ENCODE measurements around the gene RIN3. TPM values are rescaled to one million over a fixed set of nuclear protein-coding genes. Genes with fewer than 3 reads are reported as not detected.

The RIN3 gene
- total RNA-seq, 2 donors from 2014 or later, result 47.4 to 54.2 TPM

DNA sequence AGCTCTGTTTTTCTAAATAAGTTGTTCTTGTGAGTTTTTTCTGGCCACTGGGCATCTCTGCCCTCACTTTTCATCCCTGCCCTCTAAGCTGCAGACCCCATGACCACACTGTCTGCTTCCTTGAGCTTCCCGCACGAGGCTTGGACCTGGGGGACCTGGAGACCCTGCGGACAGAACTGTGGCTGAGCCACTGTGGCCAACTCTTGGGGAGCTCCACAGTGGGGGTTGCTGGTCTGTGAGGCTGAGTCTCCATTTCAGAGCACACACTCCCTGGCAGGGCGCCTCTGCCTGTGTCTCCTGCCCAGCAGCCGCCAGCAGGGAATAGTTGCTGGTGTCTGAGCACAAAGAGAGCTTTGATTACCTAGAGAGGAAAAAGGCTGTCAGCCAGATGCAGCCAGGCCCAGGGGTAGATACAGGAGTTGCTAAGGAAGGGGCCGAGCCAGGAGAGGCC is 13.1 kb upstream of the RIN3 start:
- DNase-seq (ENCODE audit: low spot score) (no peak), ATAC-seq (ENCODE audit: insufficient number of reproducible peaks, low FRiP score, low read depth) (no peak)
- TF ChIP-seq, protein P1, sequence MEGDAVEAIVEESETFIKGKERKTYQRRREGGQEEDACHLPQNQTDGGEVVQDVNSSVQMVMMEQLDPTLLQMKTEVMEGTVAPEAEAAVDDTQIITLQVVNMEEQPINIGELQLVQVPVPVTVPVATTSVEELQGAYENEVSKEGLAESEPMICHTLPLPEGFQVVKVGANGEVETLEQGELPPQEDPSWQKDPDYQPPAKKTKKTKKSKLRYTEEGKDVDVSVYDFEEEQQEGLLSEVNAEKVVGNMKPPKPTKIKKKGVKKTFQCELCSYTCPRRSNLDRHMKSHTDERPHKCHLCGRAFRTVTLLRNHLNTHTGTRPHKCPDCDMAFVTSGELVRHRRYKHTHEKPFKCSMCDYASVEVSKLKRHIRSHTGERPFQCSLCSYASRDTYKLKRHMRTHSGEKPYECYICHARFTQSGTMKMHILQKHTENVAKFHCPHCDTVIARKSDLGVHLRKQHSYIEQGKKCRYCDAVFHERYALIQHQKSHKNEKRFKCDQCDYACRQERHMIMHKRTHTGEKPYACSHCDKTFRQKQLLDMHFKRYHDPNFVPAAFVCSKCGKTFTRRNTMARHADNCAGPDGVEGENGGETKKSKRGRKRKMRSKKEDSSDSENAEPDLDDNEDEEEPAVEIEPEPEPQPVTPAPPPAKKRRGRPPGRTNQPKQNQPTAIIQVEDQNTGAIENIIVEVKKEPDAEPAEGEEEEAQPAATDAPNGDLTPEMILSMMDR (IDR thresholded peaks at IDR 0.05), result no peak
- H3K4me3 ChIP-seq, result no peak overlapping the region
- no peaks in the 10 kb centered on the region for H3K36me3 ChIP-seq
- no peak overlapping the region for H3K27ac ChIP-seq
- H3K4me1 ChIP-seq (ENCODE audit: control insufficient read depth in 1 of 2, low read depth in 2 of 2), result peaks cover 6 to 8% of the 10 kb centered on the region in 2 donors
- H3K27me3 ChIP-seq (replicated peaks; ENCODE audit: insufficient read depth), result no peaks in the 10 kb centered on the region
- no peaks in the 10 kb centered on the region for H3K9me3 ChIP-seq

DNA sequence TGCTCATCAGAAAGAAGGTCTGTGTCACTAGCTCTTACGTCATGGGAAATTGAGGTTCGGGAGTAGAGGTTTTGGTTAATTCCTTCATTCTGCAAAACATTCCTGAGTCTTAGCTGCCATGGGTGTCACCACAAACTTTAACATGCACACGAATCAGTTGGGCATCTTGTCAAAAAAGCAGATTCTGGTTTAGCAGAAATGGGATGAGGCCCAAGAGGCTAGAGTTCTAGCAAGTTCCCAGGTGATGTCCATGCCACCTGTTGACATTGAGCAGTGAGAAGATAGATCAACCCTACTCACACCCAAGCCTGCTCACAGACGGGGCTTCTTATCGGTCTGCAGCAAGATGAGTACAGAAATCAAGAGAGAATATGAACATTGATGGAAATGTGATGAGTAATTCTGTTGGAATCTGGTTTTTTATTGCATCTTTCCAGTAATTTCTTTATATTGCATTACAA is 11.7 kb upstream of the RIN3 start:
- no peaks in the 10 kb centered on the region for H3K36me3 ChIP-seq
- H3K27ac ChIP-seq, result no peak overlapping the region
- no peak overlapping the region for H3K4me3 ChIP-seq
- H3K9me3 ChIP-seq, result no peaks in the 10 kb centered on the region
- ATAC-seq (ENCODE audit: insufficient number of reproducible peaks, low FRiP score, low read depth) (no peak), DNase-seq (ENCODE audit: low spot score) (no peak)
- TF ChIP-seq, protein P1 (IDR thresholded peaks at IDR 0.05), result no peak
- no peaks in the 10 kb centered on the region for H3K27me3 ChIP-seq (replicated peaks; ENCODE audit: insufficient read depth)
- peaks cover 6 to 8% of the 10 kb centered on the region in 2 donors for H3K4me1 ChIP-seq (ENCODE audit: control insufficient read depth in 1 of 2, low read depth in 2 of 2)

DNA sequence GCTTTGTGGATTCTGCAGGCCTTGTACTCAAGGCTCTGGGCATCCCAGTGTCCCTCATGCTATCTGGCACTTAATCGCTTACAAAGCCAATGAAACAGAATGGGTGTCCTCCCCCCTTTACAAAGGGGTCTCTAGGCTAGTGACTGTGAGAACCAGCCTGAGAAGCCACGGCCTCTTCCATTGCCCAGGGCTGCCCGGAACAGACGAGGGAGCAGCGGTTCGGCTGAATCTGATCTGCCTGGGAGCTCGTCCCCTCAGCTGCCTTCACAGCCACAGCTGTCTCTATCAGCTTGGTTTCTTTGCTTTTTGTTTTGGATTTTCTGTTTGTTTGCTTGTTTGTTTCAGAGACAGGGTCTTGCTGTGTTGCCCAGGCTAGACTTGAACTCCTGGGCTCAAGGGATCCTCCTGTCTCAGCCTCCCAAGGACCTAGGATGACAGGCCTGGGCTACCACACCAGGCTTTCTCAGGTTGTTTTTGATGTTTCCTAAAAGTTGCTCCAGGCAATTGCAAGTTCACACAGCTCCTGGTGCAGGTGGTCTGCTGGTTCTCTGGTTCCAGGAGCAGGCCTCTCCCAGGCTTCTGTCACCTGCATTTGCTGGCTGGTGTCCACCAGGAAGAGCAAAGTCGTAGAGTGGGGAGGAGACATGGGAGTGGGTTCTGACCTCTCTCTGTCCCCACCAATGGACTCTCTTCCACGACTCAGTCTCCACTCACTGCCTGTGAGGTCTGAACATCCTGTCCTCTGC is 10.9 kb upstream of the RIN3 start:
- H3K4me1 ChIP-seq (ENCODE audit: control insufficient read depth in 1 of 2, low read depth in 2 of 2), result peaks cover 6 to 8% of the 10 kb centered on the region in 2 donors
- no peaks in the 10 kb centered on the region for H3K27me3 ChIP-seq (replicated peaks; ENCODE audit: insufficient read depth)
- no peak overlapping the region for H3K27ac ChIP-seq
- DNase-seq (ENCODE audit: low spot score), result no peak
- no peak for ATAC-seq (ENCODE audit: insufficient number of reproducible peaks, low FRiP score, low read depth)
- no peaks in the 10 kb centered on the region for H3K36me3 ChIP-seq
- H3K9me3 ChIP-seq, result no peaks in the 10 kb centered on the region
- H3K4me3 ChIP-seq, result no peak overlapping the region
- TF ChIP-seq, protein P1 (IDR thresholded peaks at IDR 0.05), result no peak

GRCh38 chr14:92503756-92504491 is 9.7 kb upstream of the RIN3 start:
- peaks cover 6 to 8% of the 10 kb centered on the region in 2 donors for H3K4me1 ChIP-seq (ENCODE audit: control insufficient read depth in 1 of 2, low read depth in 2 of 2)
- H3K9me3 ChIP-seq, result no peaks in the 10 kb centered on the region
- H3K36me3 ChIP-seq, result no peaks in the 10 kb centered on the region
- no peak overlapping the region for H3K27ac ChIP-seq
- ATAC-seq (ENCODE audit: insufficient number of reproducible peaks, low FRiP score, low read depth) (no peak), DNase-seq (ENCODE audit: low spot score) (no peak)
- H3K27me3 ChIP-seq (replicated peaks; ENCODE audit: insufficient read depth), result no peaks in the 10 kb centered on the region
- no peak overlapping the region for H3K4me3 ChIP-seq
- TF ChIP-seq, protein P1 (IDR thresholded peaks at IDR 0.05), result no peak

DNA sequence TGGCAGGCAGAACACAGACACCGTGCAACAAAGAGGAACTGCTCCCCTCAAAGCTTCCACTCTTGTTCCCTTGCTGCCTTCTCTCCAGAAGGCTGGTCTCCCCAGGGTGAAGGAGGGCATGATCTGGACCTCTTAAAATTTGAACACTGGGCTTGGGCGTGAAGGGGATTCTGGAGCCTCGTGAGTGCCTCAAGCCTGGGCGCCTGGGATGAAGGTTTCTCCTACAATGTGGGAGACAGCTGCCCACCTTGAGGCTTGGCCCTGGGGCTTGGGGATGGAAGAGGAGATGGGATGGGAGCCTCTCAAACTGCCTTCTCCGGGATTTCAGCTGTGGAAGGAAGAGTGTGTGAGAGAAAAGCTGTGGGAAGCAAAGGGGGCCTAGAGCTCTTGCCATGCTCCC is 7.8 kb upstream of the RIN3 start:
- no peaks in the 10 kb centered on the region for H3K9me3 ChIP-seq
- no peaks in the 10 kb centered on the region for H3K36me3 ChIP-seq
- DNase-seq (ENCODE audit: low spot score) (no peak), ATAC-seq (ENCODE audit: insufficient number of reproducible peaks, low FRiP score, low read depth) (no peak)
- TF ChIP-seq, protein P1 (IDR thresholded peaks at IDR 0.05), result no peak
- H3K27ac ChIP-seq, result no peak overlapping the region
- H3K4me1 ChIP-seq (ENCODE audit: control insufficient read depth in 1 of 2, low read depth in 2 of 2), result peaks cover 6 to 8% of the 10 kb centered on the region in 2 donors
- H3K27me3 ChIP-seq (replicated peaks; ENCODE audit: insufficient read depth), result no peaks in the 10 kb centered on the region
- H3K4me3 ChIP-seq, result no peak overlapping the region

All from thoracic aorta (tissue), 2 donors.